Brain microvascular endothelial cell (primary cell): ENCODE measurements around the gene MTA2.
"Not testable (repeated sequence)": the region's sequence is repeated elsewhere in the genome, so short reads cannot be mapped to it uniquely, and the experiment has no call there.

ENCODE experiments used
- DNase-seq: peaks from one replicate; pipeline ENCODE4 v3.0.0-alpha.2; 2020
- H3K27ac ChIP-seq: fragments of 250-450 bp; sonication (Bioruptor Pico); 2 replicates; pipeline ENCODE4 v1.5.1; 2020; ENCODE audit warnings: mild to moderate bottlenecking, moderate library complexity
- H3K27me3 ChIP-seq: fragments of 250-450 bp; sonication (Bioruptor Pico); replicated peaks from 2 replicates; pipeline ENCODE4 v1.5.1; 2020; ENCODE audit warnings: mild to moderate bottlenecking
- H3K36me3 ChIP-seq: fragments of 250-450 bp; sonication (Bioruptor Pico); replicated peaks from 2 replicates; pipeline ENCODE4 v1.5.1; 2020; ENCODE audit warnings: mild to moderate bottlenecking
- H3K4me3 ChIP-seq: 2 replicates; pipeline ENCODE4 v1.5.1; 2011; ENCODE audit warnings: low read depth, mild to moderate bottlenecking, control low read depth, low read length, moderate library complexity
- in situ Hi-C: cut with HindIII; loops from 2 replicates; pipeline ENCODE4 v1.10.0; 2017; ENCODE audit warnings: low sequenced_read_pairs, low pct_ligation_motif_present
- TF ChIP-seq, protein P1 (sequence below): IDR thresholded peaks from 2 replicates; pipeline ENCODE4 v1.5.1; 2011; ENCODE audit warnings: low read depth, mild to moderate bottlenecking, moderate library complexity, low read length, control low read depth, inconsistent platforms; ENCODE audit errors: missing control alignments

MTA2 gene

DNA sequence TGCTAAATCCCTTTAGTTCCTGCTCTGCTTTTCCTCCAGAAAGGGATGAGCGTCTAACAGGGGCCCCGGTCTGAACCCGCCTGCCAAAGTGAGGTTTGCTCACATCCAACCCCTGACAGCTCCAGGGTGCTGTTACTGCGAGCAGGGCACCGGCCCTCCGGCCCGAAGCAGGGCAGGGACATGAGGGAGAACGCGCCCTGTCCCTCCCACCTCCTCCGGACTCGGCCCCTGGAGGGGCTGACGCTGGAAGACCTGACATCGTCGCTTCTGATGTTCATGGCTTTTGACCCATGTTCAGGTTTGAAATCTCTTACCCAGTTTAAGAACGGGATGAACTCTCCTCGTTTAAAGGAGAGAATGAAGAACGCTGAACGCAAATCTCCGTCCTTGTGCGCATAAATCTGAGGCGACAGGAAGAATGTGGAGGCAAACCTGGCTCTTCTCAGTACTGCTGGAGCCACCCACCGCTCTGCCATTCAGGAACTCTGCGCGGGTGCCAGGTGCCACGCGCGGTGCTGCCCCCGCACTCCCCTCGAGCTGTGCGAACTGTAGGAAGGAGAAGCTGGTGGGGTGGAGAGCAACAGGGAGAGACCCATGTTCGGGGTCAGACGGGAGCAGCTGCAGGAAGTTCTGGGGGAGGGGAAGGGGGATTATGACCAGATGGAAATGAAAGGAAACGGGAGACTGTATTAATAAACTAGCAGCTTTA is 27.1 kb downstream of the MTA2 start:
- TF ChIP-seq, protein P1, sequence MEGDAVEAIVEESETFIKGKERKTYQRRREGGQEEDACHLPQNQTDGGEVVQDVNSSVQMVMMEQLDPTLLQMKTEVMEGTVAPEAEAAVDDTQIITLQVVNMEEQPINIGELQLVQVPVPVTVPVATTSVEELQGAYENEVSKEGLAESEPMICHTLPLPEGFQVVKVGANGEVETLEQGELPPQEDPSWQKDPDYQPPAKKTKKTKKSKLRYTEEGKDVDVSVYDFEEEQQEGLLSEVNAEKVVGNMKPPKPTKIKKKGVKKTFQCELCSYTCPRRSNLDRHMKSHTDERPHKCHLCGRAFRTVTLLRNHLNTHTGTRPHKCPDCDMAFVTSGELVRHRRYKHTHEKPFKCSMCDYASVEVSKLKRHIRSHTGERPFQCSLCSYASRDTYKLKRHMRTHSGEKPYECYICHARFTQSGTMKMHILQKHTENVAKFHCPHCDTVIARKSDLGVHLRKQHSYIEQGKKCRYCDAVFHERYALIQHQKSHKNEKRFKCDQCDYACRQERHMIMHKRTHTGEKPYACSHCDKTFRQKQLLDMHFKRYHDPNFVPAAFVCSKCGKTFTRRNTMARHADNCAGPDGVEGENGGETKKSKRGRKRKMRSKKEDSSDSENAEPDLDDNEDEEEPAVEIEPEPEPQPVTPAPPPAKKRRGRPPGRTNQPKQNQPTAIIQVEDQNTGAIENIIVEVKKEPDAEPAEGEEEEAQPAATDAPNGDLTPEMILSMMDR: no peak
- Histone ChIP-seq H3K36me3 (peaks cover 40% of the 10 kb centered on the region), H3K27me3 (no peaks in the 10 kb centered on the region), H3K4me3 (peak overlapping the region; percentile 75), H3K27ac (peak overlapping the region; percentile 90)
- in situ Hi-C loops: loop anchor here (25.0 kb wide), 1 partner anchor 187 kb away; no protein-coding TSS in a partner anchor
- DNase-seq: no peak

DNA sequence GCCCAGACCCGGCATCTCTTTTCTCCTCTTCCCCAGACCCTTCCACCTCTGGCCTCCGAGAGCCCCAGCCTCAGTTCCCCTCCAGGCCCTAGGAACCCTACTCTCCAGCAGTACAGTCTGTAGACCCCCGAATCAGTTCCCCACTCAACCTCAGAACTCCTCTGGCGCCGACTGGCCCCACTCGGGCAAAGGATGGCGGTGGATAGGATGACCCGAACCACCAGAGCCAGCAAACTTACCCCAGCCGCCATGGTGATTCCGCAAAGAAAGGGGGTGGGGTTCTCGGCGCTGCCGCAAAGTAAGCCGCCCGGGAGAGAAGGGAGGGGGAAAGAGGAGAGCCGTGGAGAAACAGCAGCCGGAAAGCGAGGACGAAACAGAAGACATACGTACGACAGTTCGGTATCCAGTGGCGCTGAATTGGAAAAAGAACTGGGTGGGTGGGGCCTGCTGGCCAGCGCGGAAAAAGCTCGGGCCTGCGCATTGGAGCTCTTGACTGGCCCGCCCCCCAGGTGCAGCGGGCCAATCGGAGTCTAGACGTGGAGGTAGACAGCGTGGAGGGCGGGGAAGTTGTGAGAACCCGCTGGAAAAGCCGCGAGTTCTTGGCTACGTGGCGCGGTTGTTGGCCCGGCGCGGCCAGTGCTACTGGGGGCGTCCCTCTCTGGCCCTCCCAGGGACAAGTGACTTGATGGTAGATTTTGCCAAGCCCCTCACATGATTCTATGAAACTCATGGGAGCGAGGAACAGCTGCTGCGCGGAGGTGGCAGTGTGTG is 27.9 kb downstream of the MTA2 start, which contains the start of gene EEF1G:
EEF1G (minus strand) TSS at position 300 of the 771 bp plus-strand sequence; CDS start at position 251, 49 bp downstream.
- Histone ChIP-seq H3K27ac (peak within 1 kb of the TSS; percentile 90), H3K27me3 (no peaks in the 10 kb centered on the region), H3K36me3 (peaks cover 47% of the 10 kb centered on the region), H3K4me3 (peak within 1 kb of the TSS; percentile 98)
- in situ Hi-C loops: loop anchor here (25.0 kb wide), 1 partner anchor 186 kb away; no protein-coding TSS in a partner anchor
- DNase-seq: peak; percentile 100
- TF ChIP-seq, protein P1: no peak

- TF ChIP-seq, protein P1: no peak
- peaks cover 45% of the 10 kb centered on the region for H3K36me3 ChIP-seq
- H3K4me3 ChIP-seq: peak overlapping the region; percentile 98
- no peaks in the 10 kb centered on the region for H3K27me3 ChIP-seq
- in situ Hi-C loops: loop anchor here (25.0 kb wide), 1 partner anchor 186 kb away; no protein-coding TSS in a partner anchor
- DNase-seq: no peak
- peak overlapping the region; percentile 56 for H3K27ac ChIP-seq
Measured at GRCh38 chr11:62573006-62573591, 28.6 kb downstream of the MTA2 start.

- H3K27me3 ChIP-seq: no peaks in the 10 kb centered on the region
- H3K36me3 ChIP-seq: peaks cover 51% of the 10 kb centered on the region
- peak overlapping the region; percentile 98 for H3K4me3 ChIP-seq
- in situ Hi-C loops: loop anchor here (25.0 kb wide), 1 partner anchor 185 kb away; no protein-coding TSS in a partner anchor
- no peak overlapping the region for H3K27ac ChIP-seq
- TF ChIP-seq, protein P1: no peak
- DNase-seq: no peak
Measured at GRCh38 chr11:62572431-62572830, 29.2 kb downstream of the MTA2 start.

GRCh38 chr11:62571493-62571892 is 30.2 kb downstream of the MTA2 start:
- not testable (repeated sequence) for H3K27me3 ChIP-seq, H3K27ac ChIP-seq, DNase-seq
- in situ Hi-C loops: loop anchor here (25.0 kb wide), 1 partner anchor 184 kb away; no protein-coding TSS in a partner anchor
- H3K36me3 ChIP-seq: peaks cover 60% of the 10 kb centered on the region
- H3K4me3 ChIP-seq: peak overlapping the region; percentile 9

DNA sequence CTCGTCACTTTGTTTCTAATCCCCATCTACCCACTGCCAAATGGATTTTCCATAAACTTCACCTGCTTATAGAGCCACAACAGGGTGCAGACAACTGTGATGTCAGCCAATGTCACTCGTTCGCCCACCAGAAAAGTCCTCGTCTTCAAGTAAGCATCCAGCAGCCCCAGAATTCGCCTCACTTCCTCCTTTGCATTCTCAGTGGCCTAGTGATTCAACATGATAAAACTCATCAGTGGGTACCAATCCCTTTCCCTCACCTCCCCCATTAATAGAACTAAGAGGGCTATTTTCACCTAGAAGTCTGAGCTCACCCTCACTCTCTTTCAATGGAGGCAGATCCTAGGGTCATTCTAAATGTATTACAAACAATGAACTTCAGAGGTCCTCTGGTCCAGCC is 30.8 kb downstream of the MTA2 start:
- DNase-seq, H3K27me3 ChIP-seq, H3K4me3 ChIP-seq, H3K27ac ChIP-seq: not testable (repeated sequence)
- H3K36me3 ChIP-seq: peaks cover 66% of the 10 kb centered on the region
- in situ Hi-C loops: loop anchor here (25.0 kb wide), 1 partner anchor 184 kb away; no protein-coding TSS in a partner anchor
